HEK293 (cell line): Measurements from ENCODE around the gene TSTD1.

ENCODE experiments used
- EGR2 ChIP-seq: fragments of 450-650 bp; formaldehyde crosslinking; IDR thresholded peaks from 2 replicates; pipeline ENCODE4 v1.5.1; 2016; ENCODE audit warnings: low read depth, missing biosample characterization, missing genetic modification characterization
- GLI2 ChIP-seq: fragments of 450-650 bp; formaldehyde crosslinking; IDR thresholded peaks from 2 replicates; pipeline ENCODE4; 2017; ENCODE audit warnings: missing biosample characterization, missing genetic modification characterization, low read depth, borderline replicate concordance
- GLIS2 ChIP-seq: fragments of 450-650 bp; formaldehyde crosslinking; IDR thresholded peaks from 2 replicates; pipeline ENCODE4 v1.5.1; 2016; ENCODE audit warnings: missing biosample characterization, missing genetic modification characterization
- OSR2 ChIP-seq: fragments of 450-650 bp; formaldehyde crosslinking; IDR thresholded peaks from 2 replicates; pipeline ENCODE4 v1.5.1; 2016; ENCODE audit warnings: missing biosample characterization, missing genetic modification characterization
- PATZ1 ChIP-seq: fragments of 450-650 bp; formaldehyde crosslinking; IDR thresholded peaks from 2 replicates; pipeline ENCODE4 v1.5.1; 2016; ENCODE audit warnings: missing biosample characterization, missing genetic modification characterization
- PBX3 ChIP-seq: sonication (generic); formaldehyde crosslinking; IDR thresholded peaks from 2 replicates; pipeline ENCODE4 v1.8.1; 2022; ENCODE audit warnings: mild to moderate bottlenecking, moderate library complexity, missing genetic modification reagents
- REPIN1 ChIP-seq: fragments of 450-650 bp; formaldehyde crosslinking; IDR thresholded peaks from 2 replicates; pipeline ENCODE4 v1.5.1; 2017; ENCODE audit warnings: missing biosample characterization, missing genetic modification characterization, low read depth
- SCRT1 ChIP-seq: fragments of 450-650 bp; formaldehyde crosslinking; IDR thresholded peaks from 2 replicates; pipeline ENCODE4 v1.5.1; 2016; ENCODE audit warnings: missing biosample characterization, missing genetic modification characterization, borderline replicate concordance
- SP2 ChIP-seq: fragments of 450-650 bp; formaldehyde crosslinking; IDR thresholded peaks from 2 replicates; pipeline ENCODE4 v1.5.1; 2016; ENCODE audit warnings: missing biosample characterization, missing genetic modification characterization
- TRIM28 ChIP-seq: IDR thresholded peaks from 2 replicates; pipeline ENCODE4 v1.6.1; 2011; ENCODE audit warnings: low read length, control low read depth, borderline replicate concordance
- YY1 ChIP-seq: fragments of 450-650 bp; formaldehyde crosslinking; IDR thresholded peaks from 2 replicates; pipeline ENCODE4 v1.5.1; 2018; ENCODE audit warnings: missing biosample characterization, missing genetic modification characterization
- ZBTB20 ChIP-seq: fragments of 450-650 bp; formaldehyde crosslinking; IDR thresholded peaks from 2 replicates; pipeline ENCODE4 v1.5.1; 2016; ENCODE audit warnings: missing biosample characterization, missing genetic modification characterization
- ZNF10 ChIP-seq: fragments of 450-650 bp; formaldehyde crosslinking; IDR thresholded peaks from 2 replicates; pipeline ENCODE4 v1.5.1; 2017; ENCODE audit warnings: missing biosample characterization, missing genetic modification characterization
- ZNF157 ChIP-seq: fragments of 450-650 bp; formaldehyde crosslinking; IDR thresholded peaks from 2 replicates; pipeline ENCODE4 v1.5.1; 2016; ENCODE audit warnings: missing biosample characterization, missing genetic modification characterization
- ZNF214 ChIP-seq: fragments of 450-650 bp; formaldehyde crosslinking; IDR thresholded peaks from 2 replicates; pipeline ENCODE4 v1.5.1; 2017; ENCODE audit warnings: missing biosample characterization, mild to moderate bottlenecking, missing genetic modification characterization, borderline replicate concordance
- ZNF292 ChIP-seq: fragments of 450-650 bp; formaldehyde crosslinking; IDR thresholded peaks from 2 replicates; pipeline ENCODE4 v1.5.1; 2016; ENCODE audit warnings: low read depth, missing biosample characterization, missing genetic modification characterization, borderline replicate concordance
- ZNF404 ChIP-seq: fragments of 450-650 bp; formaldehyde crosslinking; IDR thresholded peaks from 2 replicates; pipeline ENCODE4 v1.5.1; 2017; ENCODE audit warnings: missing biosample characterization, missing genetic modification characterization
- ZNF433 ChIP-seq: fragments of 450-650 bp; formaldehyde crosslinking; IDR thresholded peaks from 2 replicates; pipeline ENCODE4 v1.5.1; 2016; ENCODE audit warnings: missing biosample characterization, missing genetic modification characterization, low read depth
- ZNF501 ChIP-seq: fragments of 450-650 bp; formaldehyde crosslinking; IDR thresholded peaks from 2 replicates; pipeline ENCODE4 v1.5.1; 2016; ENCODE audit warnings: missing biosample characterization, missing genetic modification characterization
- ZNF549 ChIP-seq: fragments of 450-650 bp; IDR thresholded peaks from 2 replicates; pipeline ENCODE4 v1.5.1; 2018; ENCODE audit warnings: missing biosample characterization, missing genetic modification characterization, mild to moderate bottlenecking, inconsistent platforms, moderate library complexity
- ZNF596 ChIP-seq: fragments of 450-650 bp; IDR thresholded peaks from 2 replicates; pipeline ENCODE4 v1.5.0; 2018; ENCODE audit warnings: missing biosample characterization, mild to moderate bottlenecking, missing genetic modification characterization, moderate library complexity
- ZNF600 ChIP-seq: fragments of 450-650 bp; formaldehyde crosslinking; IDR thresholded peaks from 2 replicates; pipeline ENCODE4 v1.5.1; 2016; ENCODE audit warnings: missing biosample characterization, missing genetic modification characterization
- ZNF658 ChIP-seq: fragments of 450-650 bp; formaldehyde crosslinking; IDR thresholded peaks from 2 replicates; pipeline ENCODE4; 2016; ENCODE audit warnings: missing biosample characterization, missing genetic modification characterization
- ZNF664 ChIP-seq: fragments of 450-650 bp; formaldehyde crosslinking; IDR thresholded peaks from 2 replicates; pipeline ENCODE4 v1.5.1; 2016; ENCODE audit warnings: missing biosample characterization, missing genetic modification characterization
- ZNF692 ChIP-seq: fragments of 450-650 bp; formaldehyde crosslinking; IDR thresholded peaks from 2 replicates; pipeline ENCODE4 v1.5.1; 2016; ENCODE audit warnings: missing biosample characterization, missing genetic modification characterization
- ZNF701 ChIP-seq: fragments of 450-650 bp; formaldehyde crosslinking; IDR thresholded peaks from 2 replicates; pipeline ENCODE4 v1.5.1; 2016; ENCODE audit warnings: missing biosample characterization, missing genetic modification characterization
- ZNF76 ChIP-seq: fragments of 450-650 bp; formaldehyde crosslinking; IDR thresholded peaks from 2 replicates; pipeline ENCODE4; 2016; ENCODE audit warnings: low read depth, missing biosample characterization, missing genetic modification characterization, borderline replicate concordance
- ZSCAN16 ChIP-seq: fragments of 450-650 bp; formaldehyde crosslinking; IDR thresholded peaks from 2 replicates; pipeline ENCODE4 v1.5.1; 2016; ENCODE audit warnings: missing biosample characterization, missing genetic modification characterization
- ZSCAN4 ChIP-seq: fragments of 450-650 bp; formaldehyde crosslinking; IDR thresholded peaks from 2 replicates; pipeline ENCODE4 v1.5.1; 2017; ENCODE audit warnings: missing biosample characterization, missing genetic modification characterization
- TF ChIP-seq, protein P1 (sequence below): fragments of 450-650 bp; formaldehyde crosslinking; IDR thresholded peaks from 2 replicates; pipeline ENCODE4 v1.5.1; 2016; ENCODE audit warnings: missing biosample characterization, missing genetic modification characterization
- TF ChIP-seq, protein P2 (sequence below): fragments of 450-650 bp; formaldehyde crosslinking; IDR thresholded peaks from 2 replicates; pipeline ENCODE4 v1.5.1; 2017; ENCODE audit warnings: missing biosample characterization, missing genetic modification characterization

Gene TSTD1

DNA sequence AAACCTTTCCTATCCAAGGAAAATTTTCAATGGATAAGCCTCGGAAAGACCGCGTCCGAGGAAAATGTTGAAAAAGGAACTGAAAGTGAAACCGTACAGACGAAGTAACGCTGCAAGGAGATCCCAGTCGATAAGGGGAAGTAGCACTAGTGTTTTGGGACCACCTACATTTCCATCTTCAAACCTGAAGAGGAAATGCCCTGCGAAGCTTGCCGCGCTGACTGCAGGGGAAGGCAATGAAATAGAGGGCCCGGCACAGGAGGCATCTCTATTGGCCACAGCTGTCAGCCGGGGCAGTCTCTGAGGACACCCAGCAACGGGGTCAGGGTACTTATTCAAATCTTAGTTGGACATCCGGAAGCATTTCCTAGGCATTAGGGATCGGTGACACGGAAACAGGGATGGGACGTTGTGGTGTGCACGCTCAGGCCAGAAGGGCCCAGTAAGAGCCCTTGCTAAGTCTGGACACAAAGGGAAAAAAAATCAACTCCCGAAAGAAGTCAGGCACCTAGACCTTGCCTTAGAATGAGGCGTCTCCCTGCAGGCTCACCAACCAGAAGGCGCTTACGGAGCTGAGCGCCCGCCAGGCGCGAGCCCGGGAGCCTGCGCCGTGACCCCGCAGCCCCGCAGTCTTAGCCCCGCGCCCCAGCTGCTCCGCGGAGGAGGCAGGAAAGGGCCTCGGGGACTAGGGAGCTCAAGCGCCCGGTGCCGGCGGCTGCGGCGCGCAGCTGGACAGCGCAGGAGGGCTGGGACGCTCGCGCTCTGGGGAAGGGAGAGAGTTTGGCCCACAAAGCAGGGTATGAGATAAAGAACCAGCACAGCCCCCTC lies 6.4 kb upstream of the TSTD1 start (continued):
- TF ChIP-seq ZNF692 (peak; percentile 27), ZSCAN4 (tag by site-specific recombination) (no peak), SP2 (tag by site-specific recombination) (peak; percentile 77), SCRT1 (tag by site-specific recombination) (no peak), ZNF658 (no peak), YY1 (tag by site-specific recombination) (no peak), ZNF10 (tag by site-specific recombination) (0 out of 2 replicates have a peak, but pooled peaks have one; percentile 11), ZSCAN16 (tag by site-specific recombination) (no peak), ZNF292 (no peak), PBX3 (CRISPR knock-in tag) (no peak), ZNF664 (no peak), GLI2 (tag by site-specific recombination) (no peak), ZNF157 (tag by site-specific recombination) (no peak), EGR2 (tag by site-specific recombination) (no peak), ZNF404 (tag by site-specific recombination) (no peak), PATZ1 (tag by site-specific recombination) (peak; percentile 60; the same call in 1 of the 2 replicates), ZBTB20 (peak; percentile 92), REPIN1 (tag by site-specific recombination) (no peak), ZNF600 (tag by site-specific recombination) (peak; percentile 65; the same call in 1 of the 2 replicates), ZNF501 (tag by site-specific recombination) (no peak), OSR2 (no peak), ZNF701 (tag by site-specific recombination) (no peak), TRIM28 (0 out of 2 replicates have a peak, but pooled peaks have one; percentile 34), ZNF549 (tag by site-specific recombination) (no peak), ZNF433 (tag by site-specific recombination) (no peak), ZNF214 (tag by site-specific recombination) (no peak), ZNF596 (tag by site-specific recombination) (0 out of 2 replicates have a peak, but pooled peaks have one; percentile 31), ZNF76 (peak; percentile 35; the same call in 1 of the 2 replicates), GLIS2 (peak; percentile 72)
- TF ChIP-seq, protein P1, sequence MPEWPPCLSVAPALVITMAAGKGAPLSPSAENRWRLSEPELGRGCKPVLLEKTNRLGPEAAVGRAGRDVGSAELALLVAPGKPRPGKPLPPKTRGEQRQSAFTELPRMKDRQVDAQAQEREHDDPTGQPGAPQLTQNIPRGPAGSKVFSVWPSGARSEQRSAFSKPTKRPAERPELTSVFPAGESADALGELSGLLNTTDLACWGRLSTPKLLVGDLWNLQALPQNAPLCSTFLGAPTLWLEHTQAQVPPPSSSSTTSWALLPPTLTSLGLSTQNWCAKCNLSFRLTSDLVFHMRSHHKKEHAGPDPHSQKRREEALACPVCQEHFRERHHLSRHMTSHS (tag by site-specific recombination): no peak
- TF ChIP-seq, protein P2, sequence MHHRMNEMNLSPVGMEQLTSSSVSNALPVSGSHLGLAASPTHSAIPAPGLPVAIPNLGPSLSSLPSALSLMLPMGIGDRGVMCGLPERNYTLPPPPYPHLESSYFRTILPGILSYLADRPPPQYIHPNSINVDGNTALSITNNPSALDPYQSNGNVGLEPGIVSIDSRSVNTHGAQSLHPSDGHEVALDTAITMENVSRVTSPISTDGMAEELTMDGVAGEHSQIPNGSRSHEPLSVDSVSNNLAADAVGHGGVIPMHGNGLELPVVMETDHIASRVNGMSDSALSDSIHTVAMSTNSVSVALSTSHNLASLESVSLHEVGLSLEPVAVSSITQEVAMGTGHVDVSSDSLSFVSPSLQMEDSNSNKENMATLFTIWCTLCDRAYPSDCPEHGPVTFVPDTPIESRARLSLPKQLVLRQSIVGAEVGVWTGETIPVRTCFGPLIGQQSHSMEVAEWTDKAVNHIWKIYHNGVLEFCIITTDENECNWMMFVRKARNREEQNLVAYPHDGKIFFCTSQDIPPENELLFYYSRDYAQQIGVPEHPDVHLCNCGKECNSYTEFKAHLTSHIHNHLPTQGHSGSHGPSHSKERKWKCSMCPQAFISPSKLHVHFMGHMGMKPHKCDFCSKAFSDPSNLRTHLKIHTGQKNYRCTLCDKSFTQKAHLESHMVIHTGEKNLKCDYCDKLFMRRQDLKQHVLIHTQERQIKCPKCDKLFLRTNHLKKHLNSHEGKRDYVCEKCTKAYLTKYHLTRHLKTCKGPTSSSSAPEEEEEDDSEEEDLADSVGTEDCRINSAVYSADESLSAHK (tag by site-specific recombination): no peak
